CD8-positive, alpha-beta memory T cell (primary cell): ENCODE results near the gene HIF1A. TPM values are rescaled to one million over a fixed set of nuclear protein-coding genes. Genes with fewer than 3 reads are reported as not detected.

ENCODE experiments used
- CTCF ChIA-PET: fragments of 350-600 bp; sonication (Branson Sonifier 250); formaldehyde crosslinking; loops from one replicate; lab custom pipeline; 2021; ENCODE audit warnings: antibody characterized with exemption; lab: Charles Lee
- POLR2A ChIA-PET: fragments of 350-600 bp; sonication (Branson Sonifier 250); formaldehyde crosslinking; loops from one replicate; lab custom pipeline; 2021; ENCODE audit warnings: antibody characterized with exemption; lab: Charles Lee
- DNase-seq, 5 donors: peaks; one replicate each; pipeline versions ENCODE4 v3.0.0 to v3.0.0-alpha.2; 2020 to 2022; ENCODE audit warnings: mixed read lengths in 1 of 5
- H3K27ac ChIP-seq: one replicate; pipeline ENCODE4 v1.7.0; 2013; ENCODE audit warnings: low read depth, mild to moderate bottlenecking, low read length, moderate library complexity
- H3K27me3 ChIP-seq: 2 replicates; pipeline ENCODE4 v1.7.0; 2013; ENCODE audit warnings: low read length, mild to moderate bottlenecking; ENCODE audit not compliant: insufficient read depth, poor library complexity, severe bottlenecking
- H3K36me3 ChIP-seq: 2 replicates; pipeline ENCODE4 v1.7.0; 2013; ENCODE audit warnings: mild to moderate bottlenecking, low read length, moderate library complexity; ENCODE audit not compliant: insufficient read depth
- H3K4me1 ChIP-seq: 2 replicates; pipeline ENCODE4 v1.7.0; 2013; ENCODE audit warnings: mild to moderate bottlenecking, low read length, moderate library complexity; ENCODE audit not compliant: insufficient read depth
- H3K4me3 ChIP-seq: 2 replicates; pipeline ENCODE4 v1.7.0; 2013; ENCODE audit warnings: mild to moderate bottlenecking, low read length
- H3K9me3 ChIP-seq: 2 replicates; pipeline ENCODE4 v1.7.0; 2013; ENCODE audit warnings: mild to moderate bottlenecking, low read length
- H3K27ac Mint-ChIP-seq, 8 donors: one replicate each; pipeline ENCODE4 v1.8.0; 2020 to 2021; ENCODE audit warnings: mixed read lengths in 8 of 8, mild to moderate bottlenecking in 6 of 8, inconsistent platforms in 3 of 8, moderate library complexity in 3 of 8
- H3K27me3 Mint-ChIP-seq, 2 donors: one replicate each; pipeline ENCODE4 v1.8.0; 2020 to 2021; ENCODE audit warnings: mixed read lengths in 2 of 2, mild to moderate bottlenecking in 1 of 2, moderate library complexity in 1 of 2
- H3K36me3 Mint-ChIP-seq, 3 donors: one replicate each; pipeline ENCODE4 v1.8.0; 2020 to 2021; ENCODE audit warnings: mixed read lengths in 3 of 3, inconsistent platforms in 1 of 3, mild to moderate bottlenecking in 1 of 3
- H3K4me1 Mint-ChIP-seq, 3 donors: one replicate each; pipeline ENCODE4 v1.8.0; 2020 to 2021; ENCODE audit warnings: mixed read lengths in 3 of 3, inconsistent platforms in 1 of 3, mild to moderate bottlenecking in 1 of 3
- H3K4me3 Mint-ChIP-seq, 7 donors: one replicate each; pipeline ENCODE4 v1.8.0; 2020 to 2021; ENCODE audit warnings: mixed read lengths in 7 of 7, mild to moderate bottlenecking in 6 of 7, moderate library complexity in 4 of 7, inconsistent platforms in 2 of 7
- H3K9me3 Mint-ChIP-seq, 5 donors: one replicate each; pipeline ENCODE4 v1.8.0; 2020 to 2022; ENCODE audit warnings: mixed read lengths in 5 of 5, mild to moderate bottlenecking in 3 of 5, moderate library complexity in 2 of 5, inconsistent platforms in 1 of 5
- polyA plus RNA-seq: library from polyadenylated mRNA; unstranded; fragments of 300-500 nt; fragmentation: Illumina TruSeq; gene quantifications from one replicate; pipeline ENCODE4 v1.2.3, GENCODE V29; 2021
- total RNA-seq, 2 experiments: library from RNA; stranded (reverse); gene quantifications; one replicate each; pipeline ENCODE4 v1.2.3, GENCODE V29; 2021

Gene HIF1A
- total and polyA plus RNA-seq, 3 experiments from 2014 or later: 49.6 to 139 (median 130) TPM

- CTCF ChIA-PET: no interaction called here
- no peaks in the 10 kb centered on the region for H3K9me3 Mint-ChIP-seq
- Histone ChIP-seq H3K27ac (no peak overlapping the region), H3K4me1 (peaks cover 53% of the 10 kb centered on the region), H3K27me3 (no peaks in the 10 kb centered on the region), H3K9me3 (no peaks in the 10 kb centered on the region), H3K4me3 (no peak overlapping the region), H3K36me3 (no peaks in the 10 kb centered on the region)
- no peak for DNase-seq
- POLR2A ChIA-PET: interaction anchor here (0.6 to 0.8 kb wide), 4 partner anchors 9 to 278 kb away, joined by 3 to 5 read pairs (median 4); no protein-coding TSS in a partner anchor
- H3K27ac Mint-ChIP-seq: peak overlapping the region in 7 of 8 donors; percentile 5 to 71 (median 29)
- peak overlapping the region in 4 of 7 donors; percentile 2 to 58 (median 34) for H3K4me3 Mint-ChIP-seq
- H3K4me1 Mint-ChIP-seq: peaks cover 57 to 89% (median 86%) of the 10 kb centered on the region in 3 donors
- no peaks in the 10 kb centered on the region for H3K27me3 Mint-ChIP-seq
- peaks cover 0 to 4% (median 0%) of the 10 kb centered on the region in 3 donors for H3K36me3 Mint-ChIP-seq
Observed at GRCh38 chr14:61710853-61711817, 15.8 kb downstream of the HIF1A start.

- CTCF ChIA-PET: no interaction called here
- H3K4me3 Mint-ChIP-seq: peak overlapping the region in 1 of 7 donors; percentile 2
- peaks cover 57 to 89% (median 86%) of the 10 kb centered on the region in 3 donors for H3K4me1 Mint-ChIP-seq
- no peaks in the 10 kb centered on the region for H3K9me3 ChIP-seq
- POLR2A ChIA-PET: interaction anchor here (0.6 to 0.8 kb wide), 2 partner anchors 8 to 270 kb away, joined by 3 to 4 read pairs; no protein-coding TSS in a partner anchor
- no peaks in the 10 kb centered on the region for H3K27me3 Mint-ChIP-seq
- H3K27ac Mint-ChIP-seq: peak overlapping the region in 6 of 8 donors; percentile 2 to 57 (median 22)
- H3K27me3 ChIP-seq: no peaks in the 10 kb centered on the region
- no peaks in the 10 kb centered on the region for H3K9me3 Mint-ChIP-seq
- H3K27ac ChIP-seq: no peak overlapping the region
- no peaks in the 10 kb centered on the region for H3K36me3 Mint-ChIP-seq
- H3K36me3 ChIP-seq: no peaks in the 10 kb centered on the region
- no peak for DNase-seq
- H3K4me3 ChIP-seq: no peak overlapping the region
- peaks cover 55% of the 10 kb centered on the region for H3K4me1 ChIP-seq
Observed at GRCh38 chr14:61712137-61712536, 16.8 kb downstream of the HIF1A start.

GRCh38 chr14:61713724-61714437 lies 18.6 kb downstream of the HIF1A start:
- Histone ChIP-seq H3K36me3 (no peaks in the 10 kb centered on the region), H3K9me3 (no peaks in the 10 kb centered on the region), H3K27me3 (no peaks in the 10 kb centered on the region), H3K27ac (no peak overlapping the region), H3K4me3 (no peak overlapping the region), H3K4me1 (peaks cover 72% of the 10 kb centered on the region)
- H3K4me3 Mint-ChIP-seq: no peak overlapping the region
- H3K27ac Mint-ChIP-seq: peak overlapping the region in 3 of 8 donors; percentile 25 to 94 (median 54)
- POLR2A ChIA-PET: no interaction called here
- no peaks in the 10 kb centered on the region for H3K27me3 Mint-ChIP-seq
- H3K36me3 Mint-ChIP-seq: no peaks in the 10 kb centered on the region
- CTCF ChIA-PET: no interaction called here
- H3K4me1 Mint-ChIP-seq: peaks cover 64 to 98% (median 91%) of the 10 kb centered on the region in 3 donors
- DNase-seq: no peak
- no peaks in the 10 kb centered on the region for H3K9me3 Mint-ChIP-seq

- no peaks in the 10 kb centered on the region for H3K9me3 ChIP-seq
- H3K27me3 ChIP-seq: no peaks in the 10 kb centered on the region
- H3K27me3 Mint-ChIP-seq: no peaks in the 10 kb centered on the region
- H3K27ac Mint-ChIP-seq: peak overlapping the region in 3 of 8 donors; percentile 21 to 68 (median 32)
- ChIA-PET POLR2A (interaction anchor here (0.6 to 1.0 kb wide), 2 partner anchors 21 to 156 kb away, joined by 3 to 5 read pairs; no protein-coding TSS in a partner anchor), CTCF (no interaction called here)
- no peaks in the 10 kb centered on the region for H3K36me3 ChIP-seq
- H3K4me1 ChIP-seq: peaks cover 73% of the 10 kb centered on the region
- H3K4me3 Mint-ChIP-seq: no peak overlapping the region
- DNase-seq: no peak
- no peaks in the 10 kb centered on the region for H3K9me3 Mint-ChIP-seq
- H3K36me3 Mint-ChIP-seq: peaks cover 0 to 8% (median 4%) of the 10 kb centered on the region in 3 donors
- no peak overlapping the region for H3K27ac ChIP-seq
- H3K4me3 ChIP-seq: no peak overlapping the region
- peaks cover 56 to 96% (median 91%) of the 10 kb centered on the region in 3 donors for H3K4me1 Mint-ChIP-seq
Observed at GRCh38 chr14:61716956-61717355, 21.6 kb downstream of the HIF1A start.

GRCh38 chr14:61718039-61718438 lies 22.7 kb downstream of the HIF1A start:
- no peak for DNase-seq
- no peak overlapping the region for H3K27ac ChIP-seq
- no peaks in the 10 kb centered on the region for H3K27me3 ChIP-seq
- H3K27ac Mint-ChIP-seq: peak overlapping the region in 4 of 8 donors; percentile 13 to 40 (median 24)
- H3K9me3 ChIP-seq: no peaks in the 10 kb centered on the region
- ChIA-PET CTCF (interaction anchor here (1.0 kb wide), 1 partner anchor 161 kb away, joined by 3 read pairs; no protein-coding TSS in a partner anchor), POLR2A (no interaction called here)
- no peaks in the 10 kb centered on the region for H3K9me3 Mint-ChIP-seq
- peaks cover 63% of the 10 kb centered on the region for H3K4me1 ChIP-seq
- H3K4me3 Mint-ChIP-seq: peak overlapping the region in 2 of 7 donors; percentile 34 to 36
- peaks cover 0 to 16% (median 4%) of the 10 kb centered on the region in 3 donors for H3K36me3 Mint-ChIP-seq
- H3K36me3 ChIP-seq: peaks cover 5% of the 10 kb centered on the region
- no peak overlapping the region for H3K4me3 ChIP-seq
- no peaks in the 10 kb centered on the region for H3K27me3 Mint-ChIP-seq
- peaks cover 49 to 88% (median 80%) of the 10 kb centered on the region in 3 donors for H3K4me1 Mint-ChIP-seq

GRCh38 chr14:61719344-61720293 lies 24.3 kb downstream of the HIF1A start:
- ChIA-PET CTCF (interaction anchor here (0.6 to 1.6 kb wide), 10 partner anchors 10 to 438 kb away, joined by 3 to 6 read pairs (median 4); partner anchors contain the start of gene HIF1A), POLR2A (interaction anchor here (0.5 to 1.3 kb wide), 5 partner anchors 8 to 448 kb away, joined by 3 to 8 read pairs (median 4); partner anchors contain the start of gene HIF1A)
- H3K4me3 ChIP-seq: peak overlapping the region; percentile 4
- H3K27ac ChIP-seq: no peak overlapping the region
- no peaks in the 10 kb centered on the region for H3K9me3 Mint-ChIP-seq
- H3K4me1 Mint-ChIP-seq: peaks cover 52 to 83% (median 79%) of the 10 kb centered on the region in 3 donors
- no peaks in the 10 kb centered on the region for H3K9me3 ChIP-seq
- peaks cover 0 to 28% (median 6%) of the 10 kb centered on the region in 3 donors for H3K36me3 Mint-ChIP-seq
- peak in 2 of 5 donors; percentile 34 to 41 for DNase-seq
- peak overlapping the region in 5 of 7 donors; percentile 3 to 54 (median 19) for H3K4me3 Mint-ChIP-seq
- H3K27me3 Mint-ChIP-seq: no peaks in the 10 kb centered on the region
- H3K27ac Mint-ChIP-seq: peak overlapping the region in 7 of 8 donors; percentile 2 to 89 (median 60)
- peaks cover 7% of the 10 kb centered on the region for H3K36me3 ChIP-seq
- peaks cover 51% of the 10 kb centered on the region for H3K4me1 ChIP-seq
- H3K27me3 ChIP-seq: no peaks in the 10 kb centered on the region
